ENCODE results near the gene SIGLEC6.

SIGLEC6 gene

DNA sequence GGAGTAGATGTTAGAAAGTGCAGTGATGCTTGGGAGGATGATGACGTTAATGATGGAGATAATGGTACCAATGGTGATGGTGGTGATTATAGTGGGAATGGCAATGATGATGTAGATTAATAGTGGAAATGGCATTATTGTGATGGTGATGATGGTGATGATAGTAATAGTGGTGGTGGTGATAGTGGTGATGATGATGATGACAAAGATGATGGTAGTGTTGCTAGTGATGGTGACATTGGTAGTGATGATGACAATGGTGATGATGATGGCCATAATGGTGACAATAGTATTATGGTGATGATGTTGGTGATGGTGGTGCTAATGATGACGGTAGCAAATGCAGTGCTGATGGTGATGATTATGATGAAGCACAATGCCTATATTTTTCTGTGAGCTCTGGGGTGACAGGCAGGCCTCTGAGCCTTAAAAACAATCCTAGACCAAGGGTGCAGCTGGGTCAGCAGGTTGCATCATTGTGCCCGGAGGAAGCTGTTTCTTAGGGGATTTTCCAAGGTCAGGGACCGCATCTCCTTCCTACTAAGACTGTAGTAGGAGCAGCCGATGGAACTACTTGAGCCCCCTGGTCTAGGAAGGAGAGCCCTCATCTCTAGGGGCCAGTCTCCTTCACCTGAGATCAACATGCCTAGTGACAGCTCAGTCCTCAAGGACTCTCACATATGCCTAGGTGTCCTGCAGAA is 45.4 kb downstream of the SIGLEC6 start:
- no peak overlapping the region for H3K27ac ChIP-seq
- no peak for TF ChIP-seq ZFX (IDR thresholded peaks at IDR 0.05)
- no peak for TF ChIP-seq CTCF (conservative IDR thresholded peaks at IDR 0.05)

DNA sequence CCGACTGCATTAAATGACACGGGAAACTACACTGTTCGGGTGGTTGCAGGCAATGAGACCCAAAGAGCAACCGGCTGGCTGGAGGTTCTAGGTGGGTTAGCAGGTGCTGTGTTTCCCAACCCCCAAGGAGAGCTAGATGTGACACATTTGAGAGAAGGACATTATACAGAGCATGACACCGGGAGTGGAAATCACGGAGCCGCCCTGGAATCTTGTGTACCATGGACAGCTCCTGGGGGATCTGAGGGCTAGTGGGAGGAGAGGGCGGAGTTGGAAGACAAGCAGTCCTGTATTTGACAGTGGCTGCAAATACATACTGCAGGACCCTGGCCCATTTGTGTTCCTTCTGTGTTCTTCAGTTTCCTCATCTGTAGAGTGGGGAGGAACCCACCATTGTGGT is 50.9 kb downstream of the SIGLEC6 start:
- TF ChIP-seq CTCF (conservative IDR thresholded peaks at IDR 0.05) (no peak), ZFX (IDR thresholded peaks at IDR 0.05) (no peak)
- no peak overlapping the region for H3K27ac ChIP-seq

GRCh38 chr19:51479531-51480331 is 51.7 kb downstream of the SIGLEC6 start:
- TF ChIP-seq CTCF (conservative IDR thresholded peaks at IDR 0.05) (no peak), ZFX (IDR thresholded peaks at IDR 0.05) (no peak)
- no peak overlapping the region for H3K27ac ChIP-seq

GRCh38 chr19:51478381-51479234 is 52.9 kb downstream of the SIGLEC6 start, which contains the start of gene CEACAM18:
Gene CEACAM18 (plus strand): TSS chr19:51478539.
- no peak within 1 kb of the TSS for H3K27ac ChIP-seq
- TF ChIP-seq ZFX (IDR thresholded peaks at IDR 0.05) (no peak), CTCF (conservative IDR thresholded peaks at IDR 0.05) (no peak)

DNA sequence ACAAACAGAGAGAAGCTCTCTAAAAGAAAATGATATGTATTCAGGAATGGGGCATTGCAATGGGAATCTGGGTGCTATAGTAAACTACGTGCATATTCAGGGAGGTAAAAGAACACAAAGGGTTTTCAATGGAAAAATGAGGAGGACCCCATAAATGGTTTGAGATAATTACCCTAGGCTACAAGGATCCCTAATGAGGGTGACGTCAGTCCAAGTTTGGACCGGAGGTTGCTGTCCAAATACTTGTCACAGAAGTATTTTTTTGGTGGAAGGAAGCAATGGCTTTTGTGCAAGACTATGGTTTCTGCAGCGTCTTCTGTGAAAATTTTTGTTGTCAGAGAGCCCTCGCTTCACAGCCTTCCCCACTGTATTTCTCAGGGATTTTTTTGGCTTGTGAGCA is 54.1 kb downstream of the SIGLEC6 start:
- TF ChIP-seq ZFX (IDR thresholded peaks at IDR 0.05) (no peak), CTCF (conservative IDR thresholded peaks at IDR 0.05) (no peak)
- H3K27ac ChIP-seq, result no peak overlapping the region

DNA sequence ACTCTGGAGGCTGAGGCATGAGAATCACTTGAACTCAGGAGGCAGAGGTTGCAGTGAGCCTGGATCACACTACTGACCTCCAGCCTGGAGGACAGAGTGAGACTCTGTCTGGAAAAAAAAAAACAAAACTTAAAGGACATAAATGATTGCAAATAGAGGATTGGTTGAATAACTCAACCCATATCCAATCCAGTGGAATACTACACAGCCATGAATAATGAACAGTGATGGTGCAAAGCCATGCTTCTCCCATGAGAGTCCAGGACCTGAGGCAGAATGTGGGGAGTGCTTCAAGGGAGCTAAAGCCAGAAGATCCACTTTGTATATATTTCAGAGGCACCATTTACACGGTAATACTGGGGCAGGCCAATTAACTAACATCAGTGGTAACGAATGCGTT is 55.3 kb downstream of the SIGLEC6 start:
- no peak overlapping the region for H3K27ac ChIP-seq
- TF ChIP-seq CTCF (conservative IDR thresholded peaks at IDR 0.05) (no peak), ZFX (IDR thresholded peaks at IDR 0.05) (no peak)

Data from C4-2B (cell line).